HUES48 (cell line): ENCODE results near the gene APBA2.
A peak's percentile ranks its signal among the peaks of the same experiment; 100 is the strongest.

Source experiments
- H3K27ac ChIP-seq: one replicate; pipeline ENCODE4 v1.7.0; 2013; ENCODE audit warnings: low read depth, low read length, inconsistent platforms
- H3K27me3 ChIP-seq: 2 replicates; pipeline ENCODE4 v1.6.1; 2013; ENCODE audit warnings: mild to moderate bottlenecking, low read length; ENCODE audit not compliant: control insufficient read depth, insufficient read depth
- H3K36me3 ChIP-seq: 2 replicates; pipeline ENCODE4 v1.6.1; 2013; ENCODE audit warnings: low read length; ENCODE audit not compliant: control insufficient read depth, insufficient read depth
- H3K4me1 ChIP-seq: 2 replicates; pipeline ENCODE4 v1.6.1; 2013; ENCODE audit warnings: mild to moderate bottlenecking, low read length; ENCODE audit not compliant: control insufficient read depth, insufficient read depth
- H3K4me3 ChIP-seq: 2 replicates; pipeline ENCODE4 v1.5.1; 2013; ENCODE audit warnings: mild to moderate bottlenecking, low read depth, low read length
- H3K9ac ChIP-seq: 2 replicates; pipeline ENCODE4 v1.6.1; 2013; ENCODE audit warnings: mild to moderate bottlenecking, low read depth, low read length, moderate library complexity
- H3K9me3 ChIP-seq: 2 replicates; pipeline ENCODE4 v1.6.1; 2013; ENCODE audit warnings: low read length; ENCODE audit not compliant: control insufficient read depth, insufficient read depth

APBA2 gene

GRCh38 chr15:29102911-29103823, 217.4 kb downstream of the APBA2 start:
- Histone ChIP-seq H3K27ac (no peak overlapping the region), H3K4me1 (0 out of 2 replicates have a peak, but pooled peaks cover 6% of the 10 kb centered on the region), H3K9me3 (no peaks in the 10 kb centered on the region), H3K4me3 (peak overlapping the region; percentile 56), H3K36me3 (no peaks in the 10 kb centered on the region), H3K27me3 (no peaks in the 10 kb centered on the region), H3K9ac (no peak overlapping the region)

DNA sequence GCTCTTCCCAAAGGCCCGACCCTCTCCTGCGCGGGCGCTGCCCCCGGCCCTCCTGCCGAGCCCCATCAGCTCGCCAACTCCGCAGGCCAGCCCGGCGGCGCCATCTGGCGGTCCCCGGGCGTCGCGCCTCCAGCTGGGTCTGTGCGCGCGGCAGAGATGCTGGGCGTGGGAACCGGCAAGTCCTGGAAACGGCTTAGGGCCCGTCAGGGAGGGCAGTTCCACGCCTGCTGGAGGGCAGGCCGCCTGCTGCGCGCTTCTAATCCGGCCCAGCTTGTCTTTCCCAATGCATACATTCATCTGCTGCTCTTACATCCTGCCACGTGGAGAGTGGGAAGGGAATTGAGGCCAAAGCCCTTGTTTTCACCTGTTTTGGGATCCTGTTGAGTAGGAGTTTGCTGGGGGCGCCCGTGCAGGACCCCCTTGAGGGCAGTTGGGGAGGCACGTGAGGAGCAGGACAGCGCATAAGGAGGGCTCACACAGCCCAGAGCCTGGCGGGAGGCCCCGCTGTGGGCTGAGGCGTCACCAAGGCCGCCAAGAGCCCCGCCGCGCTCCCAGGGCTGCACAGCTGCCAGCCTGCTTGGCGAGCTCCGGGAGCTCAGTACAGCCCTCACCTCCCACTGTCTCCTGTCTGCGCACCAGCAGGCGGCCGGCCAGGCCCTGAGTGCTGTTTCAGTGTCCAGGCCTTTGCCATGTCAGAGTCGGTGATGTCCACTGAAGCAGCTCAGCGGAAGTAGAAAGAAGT, 218.2 kb downstream of the APBA2 start:
- H3K27me3 ChIP-seq = no peaks in the 10 kb centered on the region
- H3K4me1 ChIP-seq = 0 out of 2 replicates have a peak, but pooled peaks cover 6% of the 10 kb centered on the region
- H3K9ac ChIP-seq = no peak overlapping the region
- no peaks in the 10 kb centered on the region for H3K9me3 ChIP-seq
- no peaks in the 10 kb centered on the region for H3K36me3 ChIP-seq
- H3K4me3 ChIP-seq = peak overlapping the region; percentile 56
- H3K27ac ChIP-seq = no peak overlapping the region

DNA sequence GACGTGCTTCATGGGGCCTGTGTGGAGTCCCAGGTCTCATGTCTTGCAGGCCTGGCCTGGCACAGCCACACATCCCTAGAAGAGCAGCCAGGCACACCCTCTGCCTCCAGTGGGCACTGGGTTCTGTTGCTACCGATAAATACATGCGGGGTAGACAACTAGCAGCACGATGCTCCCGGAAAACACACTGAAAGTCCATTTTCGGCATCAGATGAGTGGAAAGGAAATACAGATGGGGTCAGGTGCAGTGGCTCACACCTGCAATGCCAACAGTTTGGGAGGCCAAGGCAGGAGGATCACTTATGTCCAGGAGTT, 218.7 kb downstream of the APBA2 start:
- Histone ChIP-seq H3K36me3 (no peaks in the 10 kb centered on the region), H3K9ac (no peak overlapping the region), H3K27me3 (no peaks in the 10 kb centered on the region), H3K4me3 (no peak overlapping the region), H3K9me3 (no peaks in the 10 kb centered on the region), H3K4me1 (0 out of 2 replicates have a peak, but pooled peaks cover 6% of the 10 kb centered on the region), H3K27ac (no peak overlapping the region)

GRCh38 chr15:29105151-29105854, 219.5 kb downstream of the APBA2 start:
- no peaks in the 10 kb centered on the region for H3K36me3 ChIP-seq
- H3K27me3 ChIP-seq = no peaks in the 10 kb centered on the region
- no peak overlapping the region for H3K27ac ChIP-seq
- no peaks in the 10 kb centered on the region for H3K9me3 ChIP-seq
- H3K4me1 ChIP-seq = 0 out of 2 replicates have a peak, but pooled peaks cover 6% of the 10 kb centered on the region
- H3K4me3 ChIP-seq = no peak overlapping the region
- no peak overlapping the region for H3K9ac ChIP-seq

GRCh38 chr15:29106116-29106515, 220.3 kb downstream of the APBA2 start:
- Histone ChIP-seq H3K27ac (no peak overlapping the region), H3K4me3 (no peak overlapping the region), H3K9me3 (no peaks in the 10 kb centered on the region), H3K27me3 (no peaks in the 10 kb centered on the region), H3K9ac (no peak overlapping the region), H3K36me3 (no peaks in the 10 kb centered on the region), H3K4me1 (0 out of 2 replicates have a peak, but pooled peaks cover 6% of the 10 kb centered on the region)

DNA sequence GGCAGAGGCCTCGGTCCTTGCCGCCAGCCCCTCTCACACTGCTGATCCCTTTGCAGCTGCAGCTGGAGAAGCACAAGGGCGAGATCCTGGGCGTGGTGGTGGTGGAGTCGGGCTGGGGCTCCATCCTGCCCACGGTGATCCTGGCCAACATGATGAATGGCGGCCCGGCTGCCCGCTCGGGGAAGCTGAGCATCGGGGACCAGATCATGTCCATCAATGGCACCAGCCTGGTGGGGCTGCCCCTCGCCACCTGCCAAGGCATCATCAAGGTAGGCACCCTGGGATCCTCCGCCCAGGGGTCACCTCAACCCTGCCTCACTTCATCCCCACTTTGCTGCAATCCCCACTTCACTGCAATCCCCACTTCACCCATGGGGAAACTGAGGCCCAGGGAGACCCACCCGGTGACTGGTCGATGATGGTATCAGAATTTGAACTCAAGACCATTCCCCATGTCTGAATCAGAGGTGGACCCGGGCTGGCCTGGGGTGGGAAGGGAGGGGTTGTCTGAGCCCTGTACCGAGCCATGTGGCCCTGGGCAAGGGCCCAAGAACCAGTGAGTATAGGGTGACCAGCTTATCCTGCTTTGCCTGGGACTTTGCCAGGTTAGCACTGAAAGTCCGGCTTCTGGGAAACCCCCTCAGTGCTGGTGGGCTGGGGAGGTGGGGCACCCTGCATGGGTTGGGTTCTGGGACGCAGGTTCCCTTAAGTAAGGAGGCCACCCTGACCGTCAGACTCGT, 220.9 kb downstream of the APBA2 start:
- no peaks in the 10 kb centered on the region for H3K27me3 ChIP-seq
- H3K9ac ChIP-seq = no peak overlapping the region
- H3K27ac ChIP-seq = no peak overlapping the region
- 0 out of 2 replicates have a peak, but pooled peaks cover 6% of the 10 kb centered on the region for H3K4me1 ChIP-seq
- H3K9me3 ChIP-seq = no peaks in the 10 kb centered on the region
- no peaks in the 10 kb centered on the region for H3K36me3 ChIP-seq
- H3K4me3 ChIP-seq = no peak overlapping the region

- Histone ChIP-seq H3K27ac (no peak overlapping the region), H3K36me3 (no peaks in the 10 kb centered on the region), H3K4me1 (0 out of 2 replicates have a peak, but pooled peaks cover 3% of the 10 kb centered on the region), H3K27me3 (no peaks in the 10 kb centered on the region), H3K9me3 (no peaks in the 10 kb centered on the region), H3K4me3 (no peak overlapping the region), H3K9ac (no peak overlapping the region)
Measured at GRCh38 chr15:29107291-29107890, 221.6 kb downstream of the APBA2 start.

GRCh38 chr15:29107971-29108645, 222.3 kb downstream of the APBA2 start:
- no peaks in the 10 kb centered on the region for H3K36me3 ChIP-seq
- H3K9ac ChIP-seq = no peak overlapping the region
- H3K27me3 ChIP-seq = no peaks in the 10 kb centered on the region
- H3K27ac ChIP-seq = no peak overlapping the region
- H3K4me1 ChIP-seq = 0 out of 2 replicates have a peak, but pooled peaks cover 3% of the 10 kb centered on the region
- no peaks in the 10 kb centered on the region for H3K9me3 ChIP-seq
- no peak overlapping the region for H3K4me3 ChIP-seq

DNA sequence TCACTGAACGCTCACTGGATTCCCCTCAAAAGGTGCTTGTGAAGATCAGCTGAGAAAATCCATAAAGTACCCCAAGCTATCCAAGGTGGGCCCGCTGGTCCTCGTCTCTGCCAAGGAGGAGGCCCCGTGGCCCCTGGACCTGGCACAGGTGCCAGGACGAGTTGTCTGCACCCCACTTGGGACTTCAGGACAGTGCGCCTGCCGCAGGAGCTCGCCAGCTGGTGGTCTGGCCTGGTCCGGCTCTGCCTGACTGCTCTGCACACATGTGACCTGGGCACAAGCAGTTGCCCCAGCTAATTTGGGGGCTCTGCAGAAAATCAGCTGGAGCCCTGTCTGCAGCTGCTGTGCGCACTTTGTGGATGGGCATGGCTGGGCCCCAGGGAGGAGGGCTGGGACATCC, 224.0 kb downstream of the APBA2 start:
- Histone ChIP-seq H3K9ac (no peak overlapping the region), H3K27ac (no peak overlapping the region), H3K4me1 (peaks cover 6% of the 10 kb centered on the region; the same call in 1 of the 2 replicates), H3K36me3 (no peaks in the 10 kb centered on the region), H3K27me3 (no peaks in the 10 kb centered on the region), H3K4me3 (no peak overlapping the region), H3K9me3 (no peaks in the 10 kb centered on the region)
